Measurements from ENCODE around the gene FNDC3B.
A peak's percentile ranks its signal among the peaks of the same experiment; 100 is the strongest.

Gene FNDC3B

DNA sequence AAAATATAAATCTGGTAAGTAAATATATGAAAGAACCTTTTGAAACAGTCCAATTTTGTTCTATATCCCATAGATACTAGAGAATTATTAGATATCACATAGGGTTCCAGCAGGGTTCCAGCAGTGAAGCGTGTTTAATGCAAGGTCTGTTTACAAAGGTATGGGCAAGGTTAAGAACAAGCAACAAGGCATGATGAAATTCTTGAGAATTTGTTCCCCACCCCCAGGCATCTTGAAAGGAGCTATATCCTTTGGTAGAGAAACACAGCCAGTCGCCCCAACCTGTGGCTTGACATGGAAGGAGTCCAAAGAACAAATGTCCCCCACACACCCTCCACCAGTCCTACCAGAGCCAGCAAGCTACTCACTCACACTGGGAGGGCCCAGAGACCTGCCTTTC is 18.6 kb upstream of the FNDC3B start:
- FAIRE-seq, result no peak
- TF ChIP-seq, protein P1, sequence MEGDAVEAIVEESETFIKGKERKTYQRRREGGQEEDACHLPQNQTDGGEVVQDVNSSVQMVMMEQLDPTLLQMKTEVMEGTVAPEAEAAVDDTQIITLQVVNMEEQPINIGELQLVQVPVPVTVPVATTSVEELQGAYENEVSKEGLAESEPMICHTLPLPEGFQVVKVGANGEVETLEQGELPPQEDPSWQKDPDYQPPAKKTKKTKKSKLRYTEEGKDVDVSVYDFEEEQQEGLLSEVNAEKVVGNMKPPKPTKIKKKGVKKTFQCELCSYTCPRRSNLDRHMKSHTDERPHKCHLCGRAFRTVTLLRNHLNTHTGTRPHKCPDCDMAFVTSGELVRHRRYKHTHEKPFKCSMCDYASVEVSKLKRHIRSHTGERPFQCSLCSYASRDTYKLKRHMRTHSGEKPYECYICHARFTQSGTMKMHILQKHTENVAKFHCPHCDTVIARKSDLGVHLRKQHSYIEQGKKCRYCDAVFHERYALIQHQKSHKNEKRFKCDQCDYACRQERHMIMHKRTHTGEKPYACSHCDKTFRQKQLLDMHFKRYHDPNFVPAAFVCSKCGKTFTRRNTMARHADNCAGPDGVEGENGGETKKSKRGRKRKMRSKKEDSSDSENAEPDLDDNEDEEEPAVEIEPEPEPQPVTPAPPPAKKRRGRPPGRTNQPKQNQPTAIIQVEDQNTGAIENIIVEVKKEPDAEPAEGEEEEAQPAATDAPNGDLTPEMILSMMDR (IDR thresholded peaks at IDR 0.05; ENCODE audit: insufficient read depth, missing control alignments), result no peak
- DNase-seq (ENCODE audit: insufficient read length, low spot score), result no peak

DNA sequence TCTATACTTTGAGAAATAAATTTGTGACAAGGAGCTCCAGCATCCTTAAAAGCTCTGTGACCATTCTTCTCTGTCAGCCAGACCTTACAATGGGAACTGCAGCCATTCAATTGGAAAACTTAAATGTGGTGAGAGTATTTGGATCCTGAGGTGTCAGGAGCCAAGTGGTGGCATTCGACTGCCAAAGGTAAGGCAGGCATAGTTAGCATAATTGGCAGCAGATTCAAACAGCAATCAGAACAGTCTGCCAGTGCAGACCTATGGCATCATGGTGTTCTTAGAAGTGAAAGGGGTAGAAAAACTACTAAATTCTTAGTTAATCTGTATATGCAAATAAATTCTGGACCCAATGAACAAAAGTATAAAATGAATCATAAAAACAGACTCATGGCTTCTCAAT is 18.2 kb upstream of the FNDC3B start:
- no peak for FAIRE-seq
- TF ChIP-seq, protein P1 (IDR thresholded peaks at IDR 0.05; ENCODE audit: insufficient read depth, missing control alignments), result no peak

DNA sequence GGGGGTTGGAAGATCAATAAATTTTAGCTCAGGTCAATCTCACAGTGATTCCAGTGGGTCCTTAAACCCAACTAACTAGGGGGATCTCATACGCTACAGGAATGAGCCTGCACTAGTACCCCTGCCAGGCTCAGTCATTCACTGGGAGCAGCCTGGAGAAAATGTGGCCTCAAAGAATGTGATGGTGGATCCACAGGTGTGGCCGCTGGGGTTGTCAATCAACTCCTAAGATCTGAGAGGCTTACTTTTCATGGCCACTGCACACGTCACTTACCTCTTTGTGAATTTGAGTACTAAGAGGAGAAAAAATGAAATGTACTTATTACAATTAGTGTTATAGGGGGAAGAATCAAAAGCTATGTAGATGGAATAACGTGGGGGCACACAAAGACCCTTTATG is 17.5 kb upstream of the FNDC3B start:
- no peak for FAIRE-seq
- no peak for DNase-seq (ENCODE audit: insufficient read length, low spot score)
- TF ChIP-seq, protein P1 (IDR thresholded peaks at IDR 0.05; ENCODE audit: insufficient read depth, missing control alignments), result no peak

More for the DNA sequence above, 18.2 kb upstream of the FNDC3B start:
- no peak for DNase-seq (ENCODE audit: insufficient read length, low spot score)

DNA sequence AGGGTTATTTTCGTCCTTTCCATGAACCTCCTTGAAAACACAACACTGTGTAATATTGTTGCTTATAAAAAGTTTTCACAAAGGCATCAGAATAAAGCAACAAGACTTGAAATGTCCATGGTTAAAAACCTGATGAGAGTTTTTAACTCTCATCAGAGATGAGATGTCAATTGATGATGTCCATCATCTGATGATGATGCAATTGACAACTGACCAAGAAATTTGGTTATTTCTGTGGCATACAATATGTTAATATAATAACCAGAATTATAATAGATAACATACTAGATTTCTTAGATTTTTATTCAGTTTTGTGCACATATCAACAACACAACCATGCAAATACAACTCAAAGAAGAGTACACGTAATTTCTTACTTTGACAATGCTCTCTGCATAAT is 15.5 kb upstream of the FNDC3B start:
- DNase-seq (ENCODE audit: insufficient read length, low spot score), result no peak
- TF ChIP-seq, protein P1 (IDR thresholded peaks at IDR 0.05; ENCODE audit: insufficient read depth, missing control alignments), result no peak
- peak; percentile 55 for FAIRE-seq

DNA sequence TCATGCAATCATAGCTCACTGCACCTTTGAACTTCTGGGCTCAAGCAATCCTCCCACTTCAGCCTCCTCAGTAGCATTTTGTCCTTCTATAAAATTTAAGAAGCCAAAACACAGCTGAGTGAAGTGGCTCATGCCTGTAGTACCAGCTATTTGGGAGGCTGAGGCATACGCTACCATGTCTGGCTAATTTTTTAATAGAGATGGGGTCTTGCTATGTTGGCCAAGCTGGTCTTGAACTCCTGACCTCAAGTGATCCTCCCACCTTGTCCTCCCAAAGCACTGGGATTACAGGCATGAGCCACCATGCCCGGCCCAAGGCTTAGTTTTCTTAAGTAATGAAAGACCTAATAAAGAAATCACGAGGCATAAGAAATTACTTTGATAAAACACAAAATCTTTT is 14.7 kb upstream of the FNDC3B start:
- TF ChIP-seq, protein P1 (IDR thresholded peaks at IDR 0.05; ENCODE audit: insufficient read depth, missing control alignments), result no peak
- no peak for DNase-seq (ENCODE audit: insufficient read length, low spot score)
- FAIRE-seq, result no peak

DNA sequence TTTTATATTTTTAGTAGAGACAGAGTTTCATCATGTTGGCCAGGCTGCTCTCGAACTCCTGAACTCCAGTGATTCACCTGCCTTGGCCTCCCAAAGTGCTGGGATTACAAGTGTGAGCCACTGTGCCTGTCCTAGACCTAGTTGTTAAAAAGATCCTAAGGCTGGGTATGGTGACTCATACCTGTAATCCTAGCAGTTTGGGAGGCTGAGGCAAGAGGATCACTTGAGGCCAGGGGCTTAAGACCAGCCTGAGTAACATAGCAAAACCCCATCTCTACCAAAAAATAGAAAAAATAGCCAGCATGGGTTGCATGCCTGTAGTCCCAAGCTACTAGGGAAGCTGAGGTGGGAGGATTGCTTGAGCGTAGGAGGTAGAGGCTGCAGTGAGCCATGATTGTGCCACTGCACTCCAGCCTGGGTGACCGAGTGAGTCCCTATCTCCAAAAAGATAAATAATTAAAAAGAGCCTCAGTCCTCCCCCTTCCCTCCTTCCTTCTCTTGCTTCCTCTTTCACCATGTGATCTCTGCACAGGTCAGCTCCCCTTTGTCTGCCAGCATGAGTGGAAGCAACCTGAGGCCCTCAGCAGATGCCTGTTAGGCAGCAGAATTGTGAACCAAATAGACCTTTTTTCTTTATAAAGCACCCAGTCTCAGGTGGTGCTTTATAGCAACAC is 9.8 kb upstream of the FNDC3B start:
- no peak for FAIRE-seq
- no peak for DNase-seq (ENCODE audit: insufficient read length, low spot score)
- TF ChIP-seq, protein P1 (IDR thresholded peaks at IDR 0.05; ENCODE audit: insufficient read depth, missing control alignments), result no peak

DNA sequence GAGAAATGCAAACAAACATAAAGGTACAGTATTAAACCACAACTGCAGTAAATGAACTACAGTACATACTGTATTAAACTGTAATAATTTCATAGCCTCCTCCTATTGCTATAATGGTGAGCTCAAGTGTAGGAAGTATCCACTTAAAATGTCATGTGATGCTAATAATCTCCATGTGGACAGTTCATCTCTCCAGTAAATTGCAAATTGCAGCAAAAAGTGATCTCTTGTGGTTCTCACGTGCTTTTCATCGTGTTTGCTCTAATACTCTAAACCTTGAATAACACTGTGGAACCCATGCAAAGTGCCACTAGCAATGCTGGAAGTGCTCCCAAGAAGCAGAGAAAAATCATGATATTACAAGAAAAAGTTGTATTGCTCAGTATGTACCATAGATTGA is 9.2 kb upstream of the FNDC3B start:
- DNase-seq (ENCODE audit: insufficient read length, low spot score) (no peak), FAIRE-seq (no peak)
- TF ChIP-seq, protein P1 (IDR thresholded peaks at IDR 0.05; ENCODE audit: insufficient read depth, missing control alignments), result no peak
